ENCODE results near the gene CEP19.

Gene CEP19

GRCh38 chr3:196667056-196667825, 44.8 kb downstream of the CEP19 start:
- H3K36me3 ChIP-seq (ENCODE audit: insufficient read depth, low read length) = no peaks in the 10 kb centered on the region
- no peak overlapping the region for H3K4me3 ChIP-seq (ENCODE audit: low read length)
- no peaks in the 10 kb centered on the region for H3K27me3 ChIP-seq (ENCODE audit: insufficient read depth, low read length)
- no peaks in the 10 kb centered on the region for H3K9me3 ChIP-seq (ENCODE audit: low read length)
- no peak overlapping the region for H2AFZ ChIP-seq (ENCODE audit: low read depth, low read length)
- H3K4me1 ChIP-seq (ENCODE audit: insufficient read depth, low read length) = peaks cover 10% of the 10 kb centered on the region

- Histone ChIP-seq H3K27me3 (ENCODE audit: insufficient read depth, low read length) (no peaks in the 10 kb centered on the region), H3K9me3 (ENCODE audit: low read length) (no peaks in the 10 kb centered on the region), H3K4me1 (ENCODE audit: insufficient read depth, low read length) (peaks cover 10% of the 10 kb centered on the region), H3K4me3 (ENCODE audit: low read length) (peak overlapping the region; percentile 30), H3K36me3 (ENCODE audit: insufficient read depth, low read length) (no peaks in the 10 kb centered on the region), H2AFZ (ENCODE audit: low read depth, low read length) (peak overlapping the region; percentile 57)
Observed at GRCh38 chr3:196666001-196666867, 45.8 kb downstream of the CEP19 start.

- Histone ChIP-seq H2AFZ (ENCODE audit: low read depth, low read length) (no peak overlapping the region), H3K9me3 (ENCODE audit: low read length) (no peaks in the 10 kb centered on the region), H3K4me1 (ENCODE audit: insufficient read depth, low read length) (peaks cover 5% of the 10 kb centered on the region), H3K27me3 (ENCODE audit: insufficient read depth, low read length) (no peaks in the 10 kb centered on the region), H3K4me3 (ENCODE audit: low read length) (no peak overlapping the region), H3K36me3 (ENCODE audit: insufficient read depth, low read length) (no peaks in the 10 kb centered on the region)
Observed at GRCh38 chr3:196662711-196663571, 49.1 kb downstream of the CEP19 start.

- Histone ChIP-seq H3K9me3 (ENCODE audit: low read length) (no peaks in the 10 kb centered on the region), H3K27me3 (ENCODE audit: insufficient read depth, low read length) (no peaks in the 10 kb centered on the region), H3K4me3 (ENCODE audit: low read length) (no peak overlapping the region), H2AFZ (ENCODE audit: low read depth, low read length) (no peak overlapping the region), H3K4me1 (ENCODE audit: insufficient read depth, low read length) (peaks cover 5% of the 10 kb centered on the region), H3K36me3 (ENCODE audit: insufficient read depth, low read length) (no peaks in the 10 kb centered on the region)
Observed at GRCh38 chr3:196662033-196662432, 50.0 kb downstream of the CEP19 start.

GRCh38 chr3:196661400-196661799, 50.6 kb downstream of the CEP19 start:
- Histone ChIP-seq H3K9me3 (ENCODE audit: low read length) (no peaks in the 10 kb centered on the region), H3K4me3 (ENCODE audit: low read length) (no peak overlapping the region), H3K36me3 (ENCODE audit: insufficient read depth, low read length) (no peaks in the 10 kb centered on the region), H2AFZ (ENCODE audit: low read depth, low read length) (no peak overlapping the region), H3K27me3 (ENCODE audit: insufficient read depth, low read length) (no peaks in the 10 kb centered on the region), H3K4me1 (ENCODE audit: insufficient read depth, low read length) (peaks cover 5% of the 10 kb centered on the region)

GRCh38 chr3:196660381-196661166, 51.5 kb downstream of the CEP19 start:
- Histone ChIP-seq H3K27me3 (ENCODE audit: insufficient read depth, low read length) (no peaks in the 10 kb centered on the region), H2AFZ (ENCODE audit: low read depth, low read length) (no peak overlapping the region), H3K4me1 (ENCODE audit: insufficient read depth, low read length) (no peaks in the 10 kb centered on the region), H3K4me3 (ENCODE audit: low read length) (no peak overlapping the region), H3K36me3 (ENCODE audit: insufficient read depth, low read length) (no peaks in the 10 kb centered on the region), H3K9me3 (ENCODE audit: low read length) (no peaks in the 10 kb centered on the region)

GRCh38 chr3:196659901-196660351, 52.1 kb downstream of the CEP19 start:
- Histone ChIP-seq H3K4me3 (ENCODE audit: low read length) (no peak overlapping the region), H3K27me3 (ENCODE audit: insufficient read depth, low read length) (no peaks in the 10 kb centered on the region), H3K36me3 (ENCODE audit: insufficient read depth, low read length) (no peaks in the 10 kb centered on the region), H3K9me3 (ENCODE audit: low read length) (no peaks in the 10 kb centered on the region), H3K4me1 (ENCODE audit: insufficient read depth, low read length) (no peaks in the 10 kb centered on the region), H2AFZ (ENCODE audit: low read depth, low read length) (no peak overlapping the region)

Data from neuron (in vitro differentiated cells).